Nephron progenitor cell (in vitro differentiated cells): Measurements from ENCODE around the gene GRK7.

Experiments used
- DNase-seq: peaks from one replicate; pipeline ENCODE4 v3.0.0; 2021
- H3K27ac Mint-ChIP-seq: 2 replicates; pipeline ENCODE4 v1.8.0; 2021; ENCODE audit warnings: mild to moderate bottlenecking, moderate library complexity, mixed read lengths
- H3K27me3 Mint-ChIP-seq: 2 replicates; pipeline ENCODE4 v1.8.0; 2021; ENCODE audit warnings: mild to moderate bottlenecking, low read depth, mixed read lengths; ENCODE audit not compliant: poor library complexity
- H3K36me3 Mint-ChIP-seq: 2 replicates; pipeline ENCODE4 v1.8.0; 2021; ENCODE audit warnings: low read depth, mixed read lengths
- H3K4me1 Mint-ChIP-seq: 2 replicates; pipeline ENCODE4 v1.8.0; 2021; ENCODE audit warnings: mixed read lengths
- H3K4me3 Mint-ChIP-seq: 2 replicates; pipeline ENCODE4 v1.8.0; 2021; ENCODE audit warnings: mild to moderate bottlenecking, moderate library complexity, mixed read lengths
- H3K9me3 Mint-ChIP-seq: 2 replicates; pipeline ENCODE4 v1.8.0; 2021; ENCODE audit warnings: mild to moderate bottlenecking, moderate library complexity, mixed read lengths
- TF ChIP-seq, protein P1 (sequence below): fragments of 200-600 bp; sonication (generic); IDR thresholded peaks from 2 replicates; pipeline ENCODE4 v1.5.0; 2021; ENCODE audit warnings: antibody characterized with exemption

The GRK7 gene

DNA sequence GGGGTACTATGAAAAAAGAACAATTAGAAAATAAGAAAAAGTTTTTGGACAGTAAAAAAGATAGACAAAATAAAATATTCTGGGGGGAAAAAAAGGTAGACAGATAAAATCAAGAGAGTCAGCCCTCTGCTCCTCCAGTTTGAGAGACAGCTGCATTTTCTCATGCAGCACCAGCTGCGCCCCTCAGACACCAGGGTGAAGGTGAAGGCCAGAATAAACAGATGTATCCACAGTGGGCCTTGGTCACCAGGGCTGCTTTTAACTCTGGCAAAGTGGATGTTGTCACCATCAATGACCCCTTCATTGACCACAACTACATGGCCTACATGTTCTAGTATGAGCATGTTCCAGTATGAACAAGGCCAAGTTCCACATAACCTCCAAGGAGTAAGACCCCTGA, 39.0 kb upstream of the GRK7 start:
- no peaks in the 10 kb centered on the region for H3K9me3 Mint-ChIP-seq
- no peaks in the 10 kb centered on the region for H3K36me3 Mint-ChIP-seq
- TF ChIP-seq, protein P1, sequence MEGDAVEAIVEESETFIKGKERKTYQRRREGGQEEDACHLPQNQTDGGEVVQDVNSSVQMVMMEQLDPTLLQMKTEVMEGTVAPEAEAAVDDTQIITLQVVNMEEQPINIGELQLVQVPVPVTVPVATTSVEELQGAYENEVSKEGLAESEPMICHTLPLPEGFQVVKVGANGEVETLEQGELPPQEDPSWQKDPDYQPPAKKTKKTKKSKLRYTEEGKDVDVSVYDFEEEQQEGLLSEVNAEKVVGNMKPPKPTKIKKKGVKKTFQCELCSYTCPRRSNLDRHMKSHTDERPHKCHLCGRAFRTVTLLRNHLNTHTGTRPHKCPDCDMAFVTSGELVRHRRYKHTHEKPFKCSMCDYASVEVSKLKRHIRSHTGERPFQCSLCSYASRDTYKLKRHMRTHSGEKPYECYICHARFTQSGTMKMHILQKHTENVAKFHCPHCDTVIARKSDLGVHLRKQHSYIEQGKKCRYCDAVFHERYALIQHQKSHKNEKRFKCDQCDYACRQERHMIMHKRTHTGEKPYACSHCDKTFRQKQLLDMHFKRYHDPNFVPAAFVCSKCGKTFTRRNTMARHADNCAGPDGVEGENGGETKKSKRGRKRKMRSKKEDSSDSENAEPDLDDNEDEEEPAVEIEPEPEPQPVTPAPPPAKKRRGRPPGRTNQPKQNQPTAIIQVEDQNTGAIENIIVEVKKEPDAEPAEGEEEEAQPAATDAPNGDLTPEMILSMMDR, result no peak
- H3K4me1 Mint-ChIP-seq, result peaks cover 11% of the 10 kb centered on the region
- peak overlapping the region; percentile 70 for H3K27ac Mint-ChIP-seq
- no peak overlapping the region for H3K4me3 Mint-ChIP-seq
- no peak for DNase-seq
- peaks cover 5% of the 10 kb centered on the region for H3K27me3 Mint-ChIP-seq

DNA sequence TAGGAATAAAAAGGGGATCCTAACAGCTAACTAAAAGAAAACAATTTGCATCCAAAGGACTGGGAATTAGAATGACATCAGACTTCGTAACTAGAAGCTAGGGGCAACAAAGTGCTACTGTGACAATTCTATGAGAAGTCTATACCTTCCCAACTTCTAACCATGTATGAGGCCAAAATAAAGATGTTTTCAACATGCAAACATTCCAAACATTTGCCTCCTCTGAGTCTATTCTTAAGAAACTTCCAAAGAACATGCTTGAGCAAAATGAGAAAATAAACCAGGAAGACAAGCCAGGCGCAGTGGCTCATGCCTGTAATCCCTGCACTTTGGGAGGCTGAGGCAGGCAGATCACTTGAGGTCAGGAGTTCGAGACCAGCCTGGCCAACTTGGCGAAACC, 38.2 kb upstream of the GRK7 start:
- Mint-ChIP-seq H3K36me3 (no peaks in the 10 kb centered on the region), H3K4me1 (peaks cover 11% of the 10 kb centered on the region), H3K9me3 (no peaks in the 10 kb centered on the region), H3K27me3 (peaks cover 5% of the 10 kb centered on the region), H3K27ac (no peak overlapping the region), H3K4me3 (no peak overlapping the region)
- DNase-seq, result no peak
- TF ChIP-seq, protein P1, result no peak

DNA sequence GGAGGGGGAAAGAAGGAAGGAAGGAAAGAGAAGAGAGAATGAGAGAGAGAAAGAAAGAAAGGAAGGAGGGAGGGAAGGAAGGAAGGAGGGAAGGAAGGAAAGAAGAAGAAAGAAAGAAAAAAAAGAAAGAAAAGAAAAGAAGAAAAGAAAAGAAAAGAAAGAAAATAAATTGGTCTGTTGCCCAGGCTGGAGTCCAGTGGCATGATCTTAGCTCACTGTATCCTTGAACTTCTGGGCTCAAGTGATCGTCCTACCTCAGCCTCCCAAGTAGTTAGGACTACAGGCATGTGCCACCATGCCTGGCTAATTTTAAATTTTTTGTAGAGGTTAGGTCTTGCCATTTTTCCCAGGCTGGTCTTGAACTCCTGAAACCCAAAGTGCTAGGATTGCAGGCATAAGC, 36.7 kb upstream of the GRK7 start:
- Mint-ChIP-seq H3K9me3 (no peaks in the 10 kb centered on the region), H3K27ac (no peak overlapping the region), H3K4me3 (no peak overlapping the region), H3K27me3 (peaks cover 5% of the 10 kb centered on the region), H3K4me1 (peaks cover 11% of the 10 kb centered on the region), H3K36me3 (no peaks in the 10 kb centered on the region)
- no peak for DNase-seq
- TF ChIP-seq, protein P1, result no peak

DNA sequence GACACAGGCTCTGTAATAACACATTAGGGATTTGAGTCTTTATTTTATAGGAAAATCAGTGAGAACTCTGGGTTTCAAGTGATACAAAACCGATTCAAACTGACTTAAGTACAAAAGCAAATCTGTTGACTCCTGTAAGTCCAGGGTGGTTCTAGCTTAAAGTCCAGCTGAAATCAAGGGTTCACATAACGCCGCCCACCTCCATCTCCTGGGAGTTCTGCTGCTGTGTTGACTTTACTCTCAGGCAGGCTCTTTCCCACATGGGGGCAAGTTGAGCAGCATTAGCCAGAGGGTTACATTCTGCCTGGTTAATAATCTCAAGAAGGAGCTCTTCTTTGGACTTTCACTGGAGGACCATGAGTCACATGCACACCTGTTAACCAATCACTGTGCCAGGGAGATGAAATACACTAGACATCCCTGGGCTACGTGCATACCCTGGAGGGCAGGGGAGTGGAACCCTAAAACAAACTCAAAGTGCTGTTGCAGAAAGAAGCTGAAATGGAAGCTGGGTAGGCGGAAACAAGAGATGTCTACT, 34.8 kb upstream of the GRK7 start:
- H3K36me3 Mint-ChIP-seq, result no peaks in the 10 kb centered on the region
- TF ChIP-seq, protein P1, result no peak
- DNase-seq, result no peak
- H3K4me3 Mint-ChIP-seq, result no peak overlapping the region
- H3K4me1 Mint-ChIP-seq, result peaks cover 11% of the 10 kb centered on the region
- H3K27me3 Mint-ChIP-seq, result peaks cover 5% of the 10 kb centered on the region
- H3K9me3 Mint-ChIP-seq, result no peaks in the 10 kb centered on the region
- no peak overlapping the region for H3K27ac Mint-ChIP-seq

DNA sequence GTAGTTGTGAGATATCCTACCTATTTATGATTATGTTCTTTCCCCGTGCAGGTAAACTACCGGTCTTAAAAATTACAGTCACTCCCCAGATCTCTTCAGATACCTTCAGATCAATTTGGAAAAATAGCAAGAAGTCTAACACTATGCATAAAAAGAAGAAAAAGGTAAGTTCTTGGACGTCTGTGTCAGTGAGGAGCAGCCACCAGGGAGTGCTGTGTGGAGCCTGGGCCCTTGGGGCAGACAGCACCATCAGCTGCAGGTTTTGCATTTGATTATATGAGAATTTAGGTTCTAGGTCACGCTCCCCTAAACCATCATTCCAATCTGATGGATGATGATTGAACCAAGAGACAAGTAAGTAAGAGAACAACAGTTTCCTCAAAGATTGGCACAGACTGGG, 34.0 kb upstream of the GRK7 start:
- Mint-ChIP-seq H3K9me3 (no peaks in the 10 kb centered on the region), H3K36me3 (no peaks in the 10 kb centered on the region), H3K27ac (no peak overlapping the region)

DNA sequence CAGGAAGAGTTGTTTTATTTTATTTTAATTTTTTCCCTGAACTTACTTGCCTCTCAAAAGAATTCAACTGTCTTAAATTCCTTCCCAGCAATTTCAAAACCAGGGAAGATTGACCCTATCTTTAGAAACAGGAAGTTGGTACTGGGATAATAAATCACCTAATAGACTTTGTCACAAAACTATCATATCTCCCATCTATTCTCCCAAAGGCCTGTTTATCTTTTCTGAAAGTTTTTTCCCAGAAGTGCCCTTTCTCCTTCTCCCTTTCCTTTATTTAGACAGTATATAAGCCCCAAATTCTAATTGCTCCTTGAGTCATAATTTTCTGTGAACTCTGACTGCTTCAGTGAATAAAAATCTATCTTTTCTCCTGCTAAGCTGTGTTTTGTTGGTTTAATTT, 28.0 kb upstream of the GRK7 start:
- H3K27ac Mint-ChIP-seq, result no peak overlapping the region
- peaks cover 14% of the 10 kb centered on the region for H3K27me3 Mint-ChIP-seq
- H3K9me3 Mint-ChIP-seq, result no peaks in the 10 kb centered on the region
- no peaks in the 10 kb centered on the region for H3K36me3 Mint-ChIP-seq
- DNase-seq, result no peak
- TF ChIP-seq, protein P1, result no peak
- peaks cover 11% of the 10 kb centered on the region for H3K4me1 Mint-ChIP-seq
- no peak overlapping the region for H3K4me3 Mint-ChIP-seq

More for the DNA sequence above, 34.0 kb upstream of the GRK7 start:
- Mint-ChIP-seq H3K4me1 (peaks cover 11% of the 10 kb centered on the region), H3K27me3 (peaks cover 9% of the 10 kb centered on the region), H3K4me3 (no peak overlapping the region)
- TF ChIP-seq, protein P1, result no peak
- DNase-seq, result no peak
